ENCODE measurements around the gene RPRD2.

RPRD2 gene

DNA sequence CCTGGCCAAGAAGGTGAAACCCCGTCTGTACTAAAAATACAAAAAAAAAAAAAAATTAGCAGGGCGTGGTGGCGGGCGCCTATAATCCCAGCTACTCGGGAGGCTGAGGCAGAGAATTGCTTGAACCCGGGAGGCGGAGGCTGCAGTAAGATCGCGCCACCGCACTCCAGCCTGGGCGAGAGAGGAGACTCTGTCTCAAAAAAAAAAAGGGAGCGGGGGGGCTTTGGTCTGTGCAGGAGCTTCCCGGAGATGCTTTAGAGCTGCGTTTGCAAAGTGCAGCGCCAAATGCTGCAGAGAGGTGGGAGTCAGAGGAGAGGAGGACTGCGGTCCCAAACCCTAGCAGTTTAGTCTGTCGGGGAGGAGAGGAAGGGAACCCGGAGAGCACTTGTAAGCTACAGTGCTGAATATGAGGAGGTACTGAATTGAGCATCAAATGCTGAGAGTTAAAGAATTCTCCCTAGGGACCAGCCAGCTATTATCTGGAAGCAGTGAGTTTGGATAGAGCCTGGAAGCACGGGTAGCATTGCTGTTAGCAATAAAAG is 152.2 kb downstream of the RPRD2 start:
- DNase-seq = no peak

DNA sequence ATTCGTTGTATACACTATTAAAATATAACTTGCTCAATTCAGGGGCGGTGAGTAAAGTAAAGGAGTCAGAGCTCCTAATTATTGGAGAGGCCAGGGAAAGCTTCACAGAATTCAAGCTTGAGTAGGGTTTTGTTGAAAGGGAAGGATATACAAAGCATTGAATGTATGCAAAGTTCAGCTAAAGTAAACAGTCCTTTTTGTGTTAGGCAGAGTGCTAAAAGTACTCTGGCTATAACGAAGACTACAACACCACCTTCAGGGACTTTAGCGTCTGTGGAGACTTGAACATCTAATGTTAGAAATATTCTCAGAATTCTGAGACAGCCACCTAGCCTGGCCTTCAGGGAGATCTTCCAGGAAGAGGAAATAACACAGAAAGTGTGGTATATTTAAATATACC is 152.7 kb downstream of the RPRD2 start:
- no peak for DNase-seq

DNA sequence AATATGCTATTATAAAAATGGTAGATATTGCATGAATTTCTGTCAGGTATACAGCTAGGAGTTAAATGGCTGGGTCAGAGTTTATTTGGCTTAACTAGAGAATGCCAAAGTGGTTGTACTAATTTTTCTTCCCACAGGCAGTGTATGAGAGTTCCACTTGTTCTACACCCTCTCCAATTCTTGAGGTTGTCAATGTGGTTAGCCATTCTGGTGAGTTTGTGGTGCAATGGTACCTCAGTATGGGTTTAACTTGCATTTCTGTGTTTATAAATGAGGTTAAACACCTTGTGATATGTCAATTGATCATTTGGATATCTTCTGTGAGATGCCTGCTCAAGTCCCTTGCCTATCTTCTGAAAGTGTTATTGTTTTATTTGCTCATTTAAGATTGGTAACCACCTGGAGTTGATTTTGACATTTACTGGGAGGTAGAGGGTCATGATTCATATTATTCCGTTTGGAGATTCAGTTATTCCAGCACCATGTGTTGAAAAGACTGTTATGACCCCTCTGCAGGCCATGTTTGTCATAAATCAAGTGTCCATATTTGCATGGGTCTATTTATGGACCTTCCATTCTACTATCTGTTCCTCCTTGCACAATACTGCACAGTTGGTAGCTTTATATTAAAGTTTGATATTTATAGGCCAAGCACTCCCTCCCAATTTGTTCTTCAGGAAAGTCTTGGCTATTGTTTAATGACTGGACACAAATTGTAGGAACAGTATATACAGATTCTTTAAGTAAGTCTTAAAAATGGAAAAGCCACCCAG is 157.4 kb downstream of the RPRD2 start:
- no peak for DNase-seq

DNA sequence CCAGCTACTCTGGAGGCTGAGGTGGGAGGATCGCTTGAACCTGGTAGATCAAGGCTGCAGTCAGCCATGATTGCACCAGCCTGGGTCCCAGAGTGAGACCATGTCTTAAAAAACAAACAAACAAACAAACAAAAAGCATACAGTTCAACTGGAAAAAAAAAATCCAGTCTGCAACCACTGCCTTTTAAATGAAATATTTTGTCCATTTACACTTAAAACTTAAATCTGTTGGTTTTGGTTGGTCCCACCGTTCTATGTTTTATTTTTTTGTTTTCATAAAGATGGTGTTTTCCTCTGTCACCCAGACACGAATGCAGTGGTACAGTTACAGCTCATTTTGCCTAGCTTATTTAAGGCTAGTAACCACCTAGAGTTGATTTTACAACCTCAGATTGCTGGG is 161.4 kb downstream of the RPRD2 start:
- no peak for DNase-seq
